Measurements from ENCODE around the gene UXS1. TPM values are rescaled to one million over a fixed set of nuclear protein-coding genes. Genes with fewer than 3 reads are reported as not detected.

The UXS1 gene
- total and polyA plus RNA-seq, 2 donors (not counting 1 experiment from before 2014, with no cell fraction given), result 20.3 to 44.8 TPM

DNA sequence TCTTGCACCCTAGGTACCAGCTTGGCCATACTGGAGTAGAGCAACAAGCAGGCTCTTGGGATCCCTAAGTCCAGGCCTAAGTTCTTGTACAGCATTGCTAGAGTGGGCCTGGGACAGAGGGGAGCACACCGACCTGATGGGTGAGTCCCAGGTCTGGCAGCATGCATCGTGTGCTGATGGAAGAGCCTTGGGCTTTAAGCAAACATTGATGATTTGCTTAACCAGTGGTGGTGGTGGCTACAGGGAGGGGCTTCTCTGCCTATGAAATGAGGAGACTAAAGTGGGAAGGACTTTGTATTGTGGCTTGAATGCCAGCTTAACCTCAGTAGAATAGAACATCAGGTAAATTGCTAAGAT is 39.2 kb upstream of the UXS1 start:
- no peak overlapping the region for H3K9ac ChIP-seq (ENCODE audit: low read length)
- no peak overlapping the region for H3K4me3 ChIP-seq (ENCODE audit: control extremely low read depth in 1 of 5, extremely low read depth in 1 of 5, insufficient read depth in 1 of 5, low read depth in 2 of 5, low read length in 4 of 5)
- intact Hi-C loops (cut with micrococcal nuclease), result no loop called here
- ChIA-PET CTCF (no interaction called here), POLR2A (no interaction called here)
- H3K4me2 ChIP-seq (replicated peaks; ENCODE audit: low read depth, low read length, poor library complexity, severe bottlenecking), result no peak overlapping the region
- no peaks in the 10 kb centered on the region for H4K20me1 ChIP-seq (ENCODE audit: control insufficient read depth, insufficient read depth, low read length, poor library complexity, severe bottlenecking)
- WGBS (ENCODE audit: insufficient coverage), result 96% methylated on average over 2 of the region's 2 CpGs
- Mint-ChIP-seq H3K4me3 (no peak overlapping the region), H3K9me3 (ENCODE audit: insufficient read depth) (peaks cover 10% of the 10 kb centered on the region), H3K4me1 (no peaks in the 10 kb centered on the region), H3K27me3 (peaks cover 24% of the 10 kb centered on the region), H3K27ac (no peak overlapping the region)
- TF ChIP-seq, protein P1, sequence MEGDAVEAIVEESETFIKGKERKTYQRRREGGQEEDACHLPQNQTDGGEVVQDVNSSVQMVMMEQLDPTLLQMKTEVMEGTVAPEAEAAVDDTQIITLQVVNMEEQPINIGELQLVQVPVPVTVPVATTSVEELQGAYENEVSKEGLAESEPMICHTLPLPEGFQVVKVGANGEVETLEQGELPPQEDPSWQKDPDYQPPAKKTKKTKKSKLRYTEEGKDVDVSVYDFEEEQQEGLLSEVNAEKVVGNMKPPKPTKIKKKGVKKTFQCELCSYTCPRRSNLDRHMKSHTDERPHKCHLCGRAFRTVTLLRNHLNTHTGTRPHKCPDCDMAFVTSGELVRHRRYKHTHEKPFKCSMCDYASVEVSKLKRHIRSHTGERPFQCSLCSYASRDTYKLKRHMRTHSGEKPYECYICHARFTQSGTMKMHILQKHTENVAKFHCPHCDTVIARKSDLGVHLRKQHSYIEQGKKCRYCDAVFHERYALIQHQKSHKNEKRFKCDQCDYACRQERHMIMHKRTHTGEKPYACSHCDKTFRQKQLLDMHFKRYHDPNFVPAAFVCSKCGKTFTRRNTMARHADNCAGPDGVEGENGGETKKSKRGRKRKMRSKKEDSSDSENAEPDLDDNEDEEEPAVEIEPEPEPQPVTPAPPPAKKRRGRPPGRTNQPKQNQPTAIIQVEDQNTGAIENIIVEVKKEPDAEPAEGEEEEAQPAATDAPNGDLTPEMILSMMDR (IDR thresholded peaks at IDR 0.05), result no peak
- TF ChIP-seq EZH2 (IDR thresholded peaks at IDR 0.05; ENCODE audit: borderline replicate concordance, insufficient read depth, low read depth, low read length, poor library complexity, severe bottlenecking), result no peak
- DNase-seq, result no peak
- no peak for ATAC-seq (ENCODE audit: low read depth)
- peaks cover 0 to 3% (median 0%) of the 10 kb centered on the region in 4 experiments for H3K27me3 ChIP-seq (replicated peaks in 1 of 4; ENCODE audit: control extremely low read depth in 1 of 4, control insufficient read depth in 3 of 4, insufficient read depth in 4 of 4, low read length in 3 of 4)
- H3K4me1 ChIP-seq (ENCODE audit: control insufficient read depth in 2 of 2, insufficient read depth in 2 of 2, low read length in 2 of 2), result no peaks in the 10 kb centered on the region
- H3K9me3 ChIP-seq (ENCODE audit: control extremely low read depth in 1 of 3, control insufficient read depth in 2 of 3, insufficient read depth in 1 of 3, low read length in 2 of 3), result peaks cover 1 to 27% (median 17%) of the 10 kb centered on the region in 3 donors
- no peaks in the 10 kb centered on the region for H3K79me2 ChIP-seq (ENCODE audit: control insufficient read depth, insufficient read depth, low read length)
- H3K27ac ChIP-seq (ENCODE audit: low read length in 2 of 2), result no peak overlapping the region
- no peaks in the 10 kb centered on the region for H3K36me3 ChIP-seq (replicated peaks in 1 of 2; ENCODE audit: control extremely low read depth in 1 of 2, control insufficient read depth in 1 of 2, extremely low read depth in 1 of 2, insufficient read depth in 2 of 2, low read length in 1 of 2)
- H2AFZ ChIP-seq (ENCODE audit: insufficient read depth, low read depth, low read length, poor library complexity, severe bottlenecking), result no peak overlapping the region

DNA sequence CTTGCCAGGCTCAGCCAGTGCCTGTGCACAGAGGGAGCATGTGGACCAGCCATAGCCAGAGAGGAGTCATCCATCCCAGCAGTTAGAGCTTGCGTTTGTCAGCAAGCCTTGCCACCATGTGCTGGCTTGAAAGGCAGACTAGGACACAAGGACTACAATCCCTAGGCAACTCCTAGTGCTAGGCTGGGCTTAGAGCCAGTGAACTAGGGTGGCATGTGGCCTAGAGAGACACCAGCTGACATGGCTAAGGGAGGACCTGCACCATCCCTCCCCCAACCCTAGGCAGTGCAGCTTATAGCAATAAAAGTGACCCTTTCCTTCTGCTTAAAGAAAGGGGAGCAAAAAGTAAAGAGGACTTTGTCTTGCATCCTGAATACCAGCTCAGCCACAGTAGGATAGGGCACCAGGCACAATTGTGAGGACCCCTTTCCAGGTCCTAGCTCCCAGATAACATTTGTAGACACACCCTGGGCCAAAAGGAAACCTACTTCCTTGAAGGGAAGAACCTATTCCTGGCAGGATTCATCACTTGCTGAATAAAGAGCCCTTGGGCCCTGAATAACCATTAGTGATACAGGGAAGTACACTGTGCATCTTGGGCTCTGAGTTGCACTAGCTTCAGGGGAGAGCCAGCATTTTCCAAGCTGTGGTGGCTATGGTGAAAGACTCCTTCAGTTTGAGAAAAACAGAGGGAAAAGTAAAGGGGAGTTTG is 38.7 kb upstream of the UXS1 start:
- Histone ChIP-seq H4K20me1 (ENCODE audit: control insufficient read depth, insufficient read depth, low read length, poor library complexity, severe bottlenecking) (no peaks in the 10 kb centered on the region), H3K4me2 (replicated peaks; ENCODE audit: low read depth, low read length, poor library complexity, severe bottlenecking) (no peak overlapping the region), H3K9ac (ENCODE audit: low read length) (no peak overlapping the region), H3K4me3 (ENCODE audit: control extremely low read depth in 1 of 5, extremely low read depth in 1 of 5, insufficient read depth in 1 of 5, low read depth in 2 of 5, low read length in 4 of 5) (no peak overlapping the region), H3K79me2 (ENCODE audit: control insufficient read depth, insufficient read depth, low read length) (no peaks in the 10 kb centered on the region), H3K9me3 (ENCODE audit: control extremely low read depth in 1 of 3, control insufficient read depth in 2 of 3, insufficient read depth in 1 of 3, low read length in 2 of 3) (peaks cover 1 to 27% (median 17%) of the 10 kb centered on the region in 3 donors), H2AFZ (ENCODE audit: insufficient read depth, low read depth, low read length, poor library complexity, severe bottlenecking) (no peak overlapping the region), H3K27me3 (replicated peaks in 1 of 4; ENCODE audit: control extremely low read depth in 1 of 4, control insufficient read depth in 3 of 4, insufficient read depth in 4 of 4, low read length in 3 of 4) (peaks cover 0 to 3% (median 0%) of the 10 kb centered on the region in 4 experiments), H3K27ac (ENCODE audit: low read length in 2 of 2) (no peak overlapping the region), H3K4me1 (ENCODE audit: control insufficient read depth in 2 of 2, insufficient read depth in 2 of 2, low read length in 2 of 2) (no peaks in the 10 kb centered on the region), H3K36me3 (replicated peaks in 1 of 2; ENCODE audit: control extremely low read depth in 1 of 2, control insufficient read depth in 1 of 2, extremely low read depth in 1 of 2, insufficient read depth in 2 of 2, low read length in 1 of 2) (no peaks in the 10 kb centered on the region)
- ATAC-seq (ENCODE audit: low read depth) (no peak), DNase-seq (no peak)
- intact Hi-C loops (cut with micrococcal nuclease), result no loop called here
- H3K27me3 Mint-ChIP-seq, result peaks cover 24% of the 10 kb centered on the region
- no peak for TF ChIP-seq EZH2 (IDR thresholded peaks at IDR 0.05; ENCODE audit: borderline replicate concordance, insufficient read depth, low read depth, low read length, poor library complexity, severe bottlenecking)
- TF ChIP-seq, protein P1 (IDR thresholded peaks at IDR 0.05), result no peak
- ChIA-PET POLR2A (no interaction called here), CTCF (no interaction called here)
- peaks cover 10% of the 10 kb centered on the region for H3K9me3 Mint-ChIP-seq (ENCODE audit: insufficient read depth)
- no peaks in the 10 kb centered on the region for H3K4me1 Mint-ChIP-seq
- no peak overlapping the region for H3K27ac Mint-ChIP-seq
- WGBS (ENCODE audit: insufficient coverage), result 100% methylated on average over 1 of the region's 1 CpG
- H3K4me3 Mint-ChIP-seq, result no peak overlapping the region
